ENCODE results near the gene TMC1. TPM values are rescaled to one million over a fixed set of nuclear protein-coding genes. Genes with fewer than 3 reads are reported as not detected.
"Not testable (repeated sequence)": the region's sequence is repeated elsewhere in the genome, so short reads cannot be mapped to it uniquely, and the experiment has no call there.

TMC1 gene
- total RNA-seq, 1 donor from 2014 or later, result not detected

DNA sequence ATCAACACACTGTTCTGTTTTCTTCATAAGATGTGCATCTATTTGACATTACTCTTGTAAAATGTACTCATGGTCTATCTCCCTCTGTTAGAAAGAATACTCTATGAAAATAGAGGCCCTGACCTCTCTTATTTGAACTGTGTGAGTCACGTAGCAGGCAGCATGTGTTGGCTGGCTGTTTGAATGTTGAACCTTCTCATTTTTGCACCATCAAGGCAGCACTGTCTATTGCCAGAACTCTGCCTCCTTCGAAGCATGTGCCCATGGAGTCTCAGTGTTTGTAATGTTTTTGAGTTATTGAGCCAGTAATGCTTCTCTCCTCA lies 287.0 kb downstream of the TMC1 start:
- intact Hi-C loops (cut with micrococcal nuclease), result no loop called here

DNA sequence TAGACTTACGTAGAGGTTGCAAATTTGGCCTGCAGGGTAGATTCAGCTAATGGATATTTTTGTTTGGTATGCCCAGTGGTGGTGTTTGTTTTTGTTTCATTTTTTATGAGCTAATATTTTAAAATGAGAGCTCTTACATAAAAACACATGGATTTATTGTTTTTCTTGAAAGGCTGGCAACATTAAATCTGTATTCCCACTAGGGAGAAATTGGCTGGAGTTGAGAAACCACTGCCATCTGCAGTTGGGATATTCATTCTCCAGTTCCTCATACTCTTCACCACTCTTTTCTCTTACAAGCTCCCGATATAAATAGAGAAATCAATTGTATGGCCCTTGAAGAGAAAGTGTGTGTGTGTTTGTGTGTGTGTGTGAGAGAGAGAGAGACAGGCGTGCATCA lies 288.2 kb downstream of the TMC1 start:
- intact Hi-C loops (cut with micrococcal nuclease), result no loop called here

DNA sequence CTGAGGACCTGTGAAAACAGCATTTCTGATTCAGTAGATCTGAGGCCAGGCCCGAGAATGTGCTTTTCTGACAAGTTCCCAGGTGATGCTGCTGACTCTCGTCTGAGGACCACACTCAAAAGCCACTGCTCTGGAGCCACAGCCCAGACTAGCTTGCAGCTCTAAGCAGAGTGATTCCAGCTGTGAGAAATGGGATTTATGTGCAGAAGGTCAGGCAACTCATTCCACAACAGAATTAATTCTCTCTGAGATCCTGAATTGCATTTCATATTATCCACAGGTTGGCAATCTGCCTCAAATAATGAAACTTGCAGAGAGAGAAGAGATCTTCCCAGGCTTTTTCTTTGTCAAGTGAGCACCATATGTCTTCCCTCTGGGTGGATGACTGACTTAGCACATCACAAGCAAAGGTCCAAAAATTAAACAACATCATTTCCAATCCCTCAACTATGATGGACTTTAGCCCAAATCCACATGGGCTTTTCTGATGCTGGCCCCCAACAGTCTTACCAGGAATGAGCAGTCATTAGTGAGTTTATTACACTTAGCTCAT lies 291.2 kb downstream of the TMC1 start:
- intact Hi-C loops (cut with micrococcal nuclease), result no loop called here

DNA sequence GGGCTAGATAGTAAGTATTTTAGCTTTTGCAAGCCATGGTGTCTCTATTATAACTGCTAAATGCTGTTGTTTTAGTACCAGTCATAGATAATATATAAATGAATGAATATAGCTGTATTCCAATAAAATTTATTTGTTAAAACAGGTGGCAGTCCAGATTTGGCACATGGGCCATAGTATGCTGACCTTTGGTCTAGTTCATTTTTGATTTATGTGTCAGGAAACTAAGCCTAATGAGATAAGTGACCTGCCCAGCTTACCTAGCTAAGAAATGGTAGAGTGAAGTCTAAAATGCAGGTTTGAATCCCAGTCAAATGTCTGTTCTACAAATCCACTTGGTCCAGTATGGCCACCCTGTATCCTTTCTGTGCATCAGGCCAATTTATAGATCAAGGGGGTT lies 292.1 kb downstream of the TMC1 start:
- intact Hi-C loops (cut with micrococcal nuclease), result no loop called here

DNA sequence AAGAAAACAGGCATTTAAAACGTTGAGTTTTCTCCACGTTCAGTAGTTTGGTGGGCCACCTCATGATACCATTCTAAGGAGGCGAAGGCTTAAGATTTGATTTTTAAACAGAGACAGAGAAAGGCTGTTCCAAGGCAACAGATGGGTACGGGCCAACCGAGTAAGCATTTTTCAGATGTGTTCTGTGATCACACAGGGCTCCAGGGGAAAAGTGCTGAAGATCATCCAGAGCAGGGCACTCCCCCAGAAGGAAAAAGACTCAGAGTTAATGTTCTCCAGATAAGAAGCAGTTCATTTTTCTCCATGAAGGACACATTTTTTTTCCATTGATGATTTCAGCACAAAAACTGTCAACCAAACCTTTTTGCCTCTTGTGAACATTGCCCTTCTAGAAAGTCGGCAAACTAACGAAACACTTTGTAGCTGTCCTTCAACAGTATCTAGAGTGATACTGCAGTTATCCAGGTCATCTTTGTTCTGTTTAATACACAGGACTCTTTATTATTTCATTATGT lies 292.7 kb downstream of the TMC1 start:
- intact Hi-C loops (cut with micrococcal nuclease), result no loop called here

- intact Hi-C loops (cut with micrococcal nuclease), result no loop called here
These were observed 295.3 kb downstream of the TMC1 start for GRCh38 chr9:72816666-72817065.

GRCh38 chr9:72817413-72817812 lies 296.0 kb downstream of the TMC1 start:
- intact Hi-C loops (cut with micrococcal nuclease), result no loop called here

- intact Hi-C loops (cut with micrococcal nuclease), result no loop called here
These were observed 297.0 kb downstream of the TMC1 start for GRCh38 chr9:72818385-72818784.

- intact Hi-C loops (cut with micrococcal nuclease), result no loop called here
These were observed 302.6 kb downstream of the TMC1 start for GRCh38 chr9:72823971-72824370.

DNA sequence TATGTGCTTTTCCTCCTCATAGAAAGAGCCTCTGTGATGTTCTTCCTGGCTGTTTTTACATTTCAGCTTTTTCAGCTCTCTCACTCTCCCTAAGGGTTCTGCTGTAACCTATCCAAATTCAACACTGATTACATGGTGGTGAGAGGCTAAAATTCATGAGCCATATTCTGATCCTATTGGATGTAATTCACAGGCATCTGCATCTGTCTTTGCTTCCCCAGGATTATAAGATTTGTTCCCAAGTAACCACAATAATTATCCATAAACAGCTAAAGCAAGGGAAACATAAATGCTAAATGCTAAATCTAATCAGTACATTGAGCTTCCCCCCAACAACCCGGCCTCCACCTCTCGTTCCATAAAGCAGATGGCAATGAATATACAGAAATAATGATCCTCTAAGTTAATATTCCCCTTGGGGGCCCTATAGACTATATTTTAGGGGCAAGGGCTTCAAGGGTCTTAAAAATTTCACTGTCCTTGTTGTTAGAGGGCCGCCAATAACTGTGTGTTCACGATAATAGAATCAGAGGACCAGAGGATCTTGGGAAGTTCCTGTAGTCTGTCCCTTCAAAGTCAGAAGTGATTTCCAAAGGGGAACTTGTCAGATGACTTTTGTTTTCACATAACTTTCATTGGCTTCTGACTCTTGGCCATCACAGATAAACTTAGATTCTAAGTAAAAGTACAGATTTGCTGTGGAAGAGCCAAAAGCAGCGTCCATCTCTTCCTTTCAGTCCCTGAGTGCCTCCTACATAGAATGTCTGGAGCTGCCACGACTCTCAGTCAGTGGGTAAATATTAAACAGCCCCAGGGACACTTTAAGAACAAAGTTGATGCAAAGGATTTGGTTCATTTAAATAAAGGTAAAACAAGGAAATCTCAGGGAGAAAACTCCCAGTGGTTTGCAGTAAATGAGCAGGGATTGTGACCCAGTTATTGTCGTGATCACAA lies 305.9 kb downstream of the TMC1 start:
- intact Hi-C loops (cut with micrococcal nuclease), result no loop called here

DNA sequence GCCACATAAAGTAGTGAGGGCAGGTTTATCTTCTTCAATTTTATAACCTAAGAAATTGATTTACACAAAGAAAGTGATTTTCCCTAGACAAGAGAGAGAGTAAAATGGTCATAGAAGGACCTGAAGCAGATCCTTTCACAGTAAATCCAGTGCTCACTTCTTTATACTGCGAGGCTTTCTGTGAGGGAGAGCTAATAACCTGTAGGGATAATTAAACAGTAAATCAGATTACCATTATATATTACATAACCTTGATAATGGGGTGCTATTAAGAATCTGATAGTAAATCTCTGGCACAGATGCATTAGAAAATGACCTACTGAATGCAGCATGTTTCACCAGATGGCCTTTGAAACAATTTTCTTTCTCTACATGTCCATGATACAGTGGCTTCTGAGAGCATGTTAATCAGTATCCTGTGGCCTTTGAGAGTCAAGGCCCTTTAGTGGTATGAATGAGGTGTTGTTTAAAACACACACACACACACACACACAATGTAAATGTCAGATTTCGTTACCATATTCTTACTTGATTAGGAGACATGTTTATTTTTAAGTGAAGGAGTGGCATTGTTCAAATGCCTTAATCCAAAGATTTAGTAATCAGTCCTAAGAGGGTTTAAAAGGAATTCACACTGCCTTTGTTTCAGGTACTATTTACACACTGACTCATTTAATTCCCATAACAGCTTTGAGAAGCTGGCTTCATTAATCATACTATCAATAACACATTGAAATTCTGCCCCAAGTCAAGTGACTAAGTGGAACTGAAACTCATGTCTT lies 306.7 kb downstream of the TMC1 start:
- intact Hi-C loops (cut with micrococcal nuclease), result no loop called here

GRCh38 chr9:72834994-72835393 lies 313.6 kb downstream of the TMC1 start:
- intact Hi-C loops (cut with micrococcal nuclease), result no loop called here

DNA sequence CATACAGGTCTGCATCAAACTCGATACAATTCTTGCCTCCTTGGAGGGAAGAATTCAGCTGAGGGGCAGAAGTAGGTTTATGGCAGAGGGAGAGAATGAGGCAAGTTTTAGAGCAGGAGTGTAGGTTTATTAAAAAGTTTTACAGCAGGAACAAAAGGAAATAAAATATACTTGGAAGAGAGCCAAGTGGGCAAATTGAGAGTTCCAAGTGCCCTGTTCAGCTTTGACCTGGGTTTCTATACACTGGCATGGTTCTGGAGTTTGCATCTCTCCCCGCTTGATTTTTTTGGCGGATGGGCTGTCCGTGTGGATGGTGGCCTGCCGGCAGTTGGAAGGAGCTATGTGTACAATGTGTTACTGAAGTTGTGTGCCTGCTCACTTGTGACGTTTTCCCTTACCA lies 315.4 kb downstream of the TMC1 start:
- intact Hi-C loops (cut with micrococcal nuclease), result no loop called here

DNA sequence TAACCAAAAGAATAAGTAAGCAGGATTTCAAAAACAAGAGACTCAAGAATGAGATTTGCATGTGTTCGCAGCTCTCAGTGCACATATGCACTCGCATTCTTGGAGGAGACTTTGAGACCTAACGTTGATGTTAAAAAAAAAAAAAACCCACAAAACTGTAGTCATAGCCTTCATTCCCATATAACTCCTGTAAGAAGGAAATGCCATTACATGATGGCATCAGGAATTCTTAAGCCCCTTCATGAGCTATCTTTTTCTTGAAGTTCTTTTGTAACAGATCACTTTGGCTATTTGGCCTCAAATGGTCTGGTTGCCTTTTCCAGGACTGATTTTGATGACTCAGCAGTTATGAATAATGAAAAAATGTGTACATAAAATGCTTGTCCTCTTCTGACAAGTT lies 317.7 kb downstream of the TMC1 start:
- intact Hi-C loops (cut with micrococcal nuclease), result no loop called here

DNA sequence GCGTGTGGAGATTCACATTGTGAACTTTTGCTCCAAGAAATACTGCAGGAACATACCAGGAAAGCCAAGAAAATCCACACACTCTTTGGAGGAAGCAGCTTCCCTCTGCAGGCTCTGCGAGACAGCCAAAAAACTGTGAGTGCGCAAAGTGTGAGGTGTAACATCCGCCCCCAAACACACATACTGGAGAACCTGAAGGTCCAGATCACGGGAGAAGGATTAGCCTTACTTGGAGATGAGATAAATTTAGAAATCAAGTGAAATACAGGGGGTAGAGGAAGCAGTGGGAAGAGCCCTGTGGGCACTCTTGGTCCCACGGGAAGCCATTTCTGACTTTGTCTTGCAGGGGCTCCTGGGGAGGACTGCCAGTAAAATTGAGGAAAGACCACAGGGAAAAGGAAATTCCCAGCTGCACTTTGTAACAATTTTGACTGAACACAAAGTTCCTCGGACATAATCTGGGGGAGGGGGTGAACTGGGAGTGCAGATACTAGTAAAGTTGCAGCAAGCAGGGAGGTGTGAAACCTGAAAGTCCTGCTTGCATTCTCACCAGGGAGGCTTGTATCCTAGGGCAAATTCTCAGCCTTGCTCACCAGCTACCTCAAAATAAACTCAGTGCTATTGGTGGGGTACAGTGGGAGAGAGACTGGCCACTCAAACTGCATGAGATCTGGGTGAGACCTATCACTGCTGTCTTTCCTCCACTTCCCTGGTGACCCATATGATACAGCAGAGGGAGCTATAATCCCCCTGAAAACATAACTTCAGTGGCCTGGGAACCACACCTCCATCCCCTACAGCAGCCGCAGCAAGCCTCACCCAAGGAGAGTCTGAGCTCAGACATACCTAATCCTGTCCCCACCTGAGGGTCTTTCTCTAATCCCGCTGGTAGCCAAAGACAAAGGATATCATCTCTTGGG lies 322.4 kb downstream of the TMC1 start:
- intact Hi-C loops (cut with micrococcal nuclease), result no loop called here

GRCh38 chr9:72844440-72844768 lies 323.0 kb downstream of the TMC1 start:
- intact Hi-C loops (cut with micrococcal nuclease), result no loop called here

DNA sequence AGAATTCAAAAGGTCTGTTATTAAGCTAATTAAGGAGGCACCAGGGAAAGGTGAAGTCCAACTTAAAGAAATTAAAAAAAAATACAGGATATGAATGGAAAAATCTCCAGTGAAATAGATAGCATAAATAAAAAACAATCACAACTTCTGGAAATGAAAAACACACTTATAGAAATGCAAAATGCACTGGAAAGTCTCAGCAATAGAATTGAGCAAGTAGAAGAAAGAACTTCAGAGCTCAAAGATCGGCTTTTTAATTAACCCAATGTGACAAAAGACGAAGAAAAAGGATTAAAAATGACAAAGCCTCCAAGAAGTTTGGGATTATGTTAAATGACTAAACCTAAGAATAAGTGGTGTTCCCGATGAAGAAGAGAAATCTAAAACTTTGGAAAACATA lies 323.6 kb downstream of the TMC1 start:
- intact Hi-C loops (cut with micrococcal nuclease), result not testable (repeated sequence)

GRCh38 chr9:72850209-72850608 lies 328.8 kb downstream of the TMC1 start:
- intact Hi-C loops (cut with micrococcal nuclease), result loop anchor here (10.0 kb wide), 1 partner anchor 175 kb away; no protein-coding TSS in a partner anchor

- intact Hi-C loops (cut with micrococcal nuclease), result loop anchor here (5.0 to 10.0 kb wide), 3 partner anchors 169 to 327 kb away; no protein-coding TSS in a partner anchor
These were observed 333.9 kb downstream of the TMC1 start for GRCh38 chr9:72855321-72855720.

DNA sequence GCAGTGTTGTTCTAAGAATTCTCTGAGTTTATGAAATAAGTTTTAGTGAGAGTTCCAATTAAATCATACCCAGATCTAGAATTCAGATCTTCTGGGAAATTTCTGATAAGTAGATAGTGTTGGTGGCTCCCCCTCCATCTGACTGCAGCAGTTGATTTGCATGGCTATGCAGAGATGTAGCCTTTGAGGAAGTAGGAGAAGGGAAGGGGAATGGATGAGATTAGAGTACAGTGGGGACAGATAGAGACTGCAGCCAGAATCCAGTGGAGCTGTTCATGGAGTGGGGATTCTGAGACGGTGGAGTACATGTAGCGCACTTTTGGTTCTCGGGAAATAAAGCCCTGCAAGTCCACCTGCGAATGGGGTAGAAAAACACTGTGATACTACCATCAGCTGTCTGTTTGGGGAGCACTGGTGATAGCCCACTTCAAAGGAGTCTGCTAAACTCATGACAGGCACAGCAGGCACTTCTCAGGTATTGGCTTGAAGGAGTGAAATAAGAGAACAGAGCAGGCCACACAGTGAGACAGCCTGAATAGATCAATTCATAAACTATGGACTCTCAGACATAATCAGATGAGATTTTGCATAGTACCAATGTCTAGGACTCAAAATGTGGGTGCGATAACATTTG lies 334.6 kb downstream of the TMC1 start:
- intact Hi-C loops (cut with micrococcal nuclease), result loop anchor here (5.0 to 10.0 kb wide), 3 partner anchors 169 to 326 kb away; no protein-coding TSS in a partner anchor

Data from T-helper 2 cell treated with Interferon-gamma antibody and Interleukin-4, amounts not matched to agents 100 ng/mL and 5 ng/mL, for 36 hours (primary cell).